AG09319 (cell line): Measurements from ENCODE around the gene NKX2-3.

Source experiments
- DNase-seq: peaks from one replicate; pipeline ENCODE4 v3.0.0-alpha.2; 2010; ENCODE audit warnings: low read depth; ENCODE audit errors: extremely low read depth
- CTCF ChIP-seq: IDR thresholded peaks from 2 replicates; pipeline ENCODE4 v1.5.1; 2011; ENCODE audit warnings: low read depth, mild to moderate bottlenecking, inconsistent platforms, low read length, moderate library complexity

Gene NKX2-3

GRCh38 chr10:99507265-99507664, 25.5 kb upstream of the NKX2-3 start:
- no peak for DNase-seq
- TF ChIP-seq CTCF = no peak

- no peak for TF ChIP-seq CTCF
- DNase-seq = no peak
Measured at GRCh38 chr10:99513061-99513460, 19.7 kb upstream of the NKX2-3 start.

GRCh38 chr10:99519690-99520039, 13.1 kb upstream of the NKX2-3 start:
- no peak for DNase-seq
- TF ChIP-seq CTCF = no peak

- DNase-seq = no peak
- TF ChIP-seq CTCF = no peak
Measured at GRCh38 chr10:99520040-99520846, 12.5 kb upstream of the NKX2-3 start.

GRCh38 chr10:99520847-99521764, 11.6 kb upstream of the NKX2-3 start:
- no peak for DNase-seq
- no peak for TF ChIP-seq CTCF

GRCh38 chr10:99521765-99522469, 10.8 kb upstream of the NKX2-3 start:
- no peak for DNase-seq
- TF ChIP-seq CTCF = no peak
